Middle frontal gyrus (tissue), 1 donor: ENCODE results near the gene TUBB1.
"Not testable (repeated sequence)": the region's sequence is repeated elsewhere in the genome, so short reads cannot be mapped to it uniquely, and the experiment has no call there.

Experiments
- DNase-seq: peaks from one replicate; pipeline ENCODE4 v3.0.0-alpha.2; 2015; ENCODE audit warnings: low spot score; ENCODE audit errors: extremely low spot score

The TUBB1 gene

DNA sequence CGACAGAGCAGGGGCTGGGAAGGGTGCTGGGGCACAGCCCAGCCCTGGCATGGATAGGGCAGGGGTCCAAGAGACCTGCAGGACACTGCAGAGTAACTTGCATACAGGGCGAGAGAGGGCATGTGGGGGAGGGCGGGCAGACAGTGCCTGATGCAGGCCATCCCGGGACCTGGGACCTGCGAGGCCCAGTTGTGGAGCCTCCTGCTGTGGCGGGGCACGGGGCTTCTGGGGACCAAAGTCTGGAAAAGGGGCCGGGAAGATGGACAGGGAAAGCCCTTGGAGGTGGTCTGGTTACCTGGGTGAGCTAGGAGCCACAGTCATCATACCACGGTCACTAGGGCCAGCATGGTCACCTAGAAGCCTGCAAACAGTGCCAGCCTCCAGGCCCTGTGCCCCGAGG is 412 bp upstream of the TUBB1 start:
- DNase-seq: no peak

GRCh38 chr20:59020938-59021551 is 1.8 kb downstream of the TUBB1 start:
- DNase-seq: no peak

- DNase-seq: no peak
Measured at GRCh38 chr20:59022754-59023153, 3.5 kb downstream of the TUBB1 start.

DNA sequence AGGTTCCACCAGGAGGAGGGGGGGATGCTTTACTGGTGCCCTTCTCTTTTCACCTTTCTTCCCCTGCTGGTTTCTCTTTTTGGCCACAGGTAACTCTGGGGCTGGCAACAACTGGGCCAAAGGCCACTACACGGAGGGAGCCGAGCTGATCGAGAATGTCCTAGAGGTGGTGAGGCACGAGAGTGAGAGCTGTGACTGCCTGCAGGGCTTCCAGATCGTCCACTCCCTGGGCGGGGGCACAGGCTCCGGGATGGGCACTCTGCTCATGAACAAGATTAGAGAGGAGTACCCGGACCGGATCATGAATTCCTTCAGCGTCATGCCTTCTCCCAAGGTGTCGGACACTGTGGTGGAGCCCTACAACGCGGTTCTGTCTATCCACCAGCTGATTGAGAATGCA is 4.4 kb downstream of the TUBB1 start:
- no peak for DNase-seq

DNA sequence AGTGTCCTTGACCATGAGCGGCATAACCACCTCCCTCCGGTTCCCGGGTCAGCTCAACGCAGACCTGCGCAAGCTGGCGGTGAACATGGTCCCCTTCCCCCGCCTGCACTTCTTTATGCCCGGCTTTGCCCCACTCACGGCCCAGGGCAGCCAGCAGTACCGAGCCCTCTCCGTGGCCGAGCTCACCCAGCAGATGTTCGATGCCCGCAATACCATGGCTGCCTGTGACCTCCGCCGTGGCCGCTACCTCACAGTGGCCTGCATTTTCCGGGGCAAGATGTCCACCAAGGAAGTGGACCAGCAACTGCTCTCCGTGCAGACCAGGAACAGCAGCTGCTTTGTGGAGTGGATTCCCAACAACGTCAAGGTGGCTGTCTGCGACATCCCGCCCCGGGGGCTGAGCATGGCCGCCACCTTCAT is 4.9 kb downstream of the TUBB1 start:
- no peak for DNase-seq

DNA sequence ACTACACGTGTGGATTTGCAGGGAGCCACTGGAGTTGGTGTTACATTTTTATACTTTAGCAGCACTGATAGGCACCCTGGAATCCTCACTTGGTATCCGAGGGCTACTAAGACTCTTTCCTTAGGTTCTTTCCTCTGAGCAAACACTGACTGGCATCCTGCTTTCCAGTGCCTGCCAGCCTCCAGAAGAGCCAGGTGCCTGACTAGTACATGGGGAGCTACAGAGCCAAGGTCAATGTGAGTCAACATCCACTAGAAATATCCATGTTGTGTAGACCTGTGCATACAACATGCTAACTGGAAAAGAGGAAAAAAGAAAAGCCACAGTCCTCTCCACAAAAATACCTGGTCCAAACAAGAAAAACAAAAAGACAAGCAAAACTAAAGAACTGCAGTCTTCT is 5.9 kb downstream of the TUBB1 start:
- DNase-seq: no peak

- DNase-seq: no peak
Measured at GRCh38 chr20:59025511-59025910, 6.3 kb downstream of the TUBB1 start.

GRCh38 chr20:59026904-59027740 is 7.9 kb downstream of the TUBB1 start:
- DNase-seq: no peak

- DNase-seq: no peak
Measured at GRCh38 chr20:59027741-59028320, 8.6 kb downstream of the TUBB1 start.

GRCh38 chr20:59028812-59029211 is 9.6 kb downstream of the TUBB1 start:
- no peak for DNase-seq

GRCh38 chr20:59030911-59031563 is 11.8 kb downstream of the TUBB1 start:
- no peak for DNase-seq

- no peak for DNase-seq
Measured at GRCh38 chr20:59031564-59032022, 12.4 kb downstream of the TUBB1 start.

DNA sequence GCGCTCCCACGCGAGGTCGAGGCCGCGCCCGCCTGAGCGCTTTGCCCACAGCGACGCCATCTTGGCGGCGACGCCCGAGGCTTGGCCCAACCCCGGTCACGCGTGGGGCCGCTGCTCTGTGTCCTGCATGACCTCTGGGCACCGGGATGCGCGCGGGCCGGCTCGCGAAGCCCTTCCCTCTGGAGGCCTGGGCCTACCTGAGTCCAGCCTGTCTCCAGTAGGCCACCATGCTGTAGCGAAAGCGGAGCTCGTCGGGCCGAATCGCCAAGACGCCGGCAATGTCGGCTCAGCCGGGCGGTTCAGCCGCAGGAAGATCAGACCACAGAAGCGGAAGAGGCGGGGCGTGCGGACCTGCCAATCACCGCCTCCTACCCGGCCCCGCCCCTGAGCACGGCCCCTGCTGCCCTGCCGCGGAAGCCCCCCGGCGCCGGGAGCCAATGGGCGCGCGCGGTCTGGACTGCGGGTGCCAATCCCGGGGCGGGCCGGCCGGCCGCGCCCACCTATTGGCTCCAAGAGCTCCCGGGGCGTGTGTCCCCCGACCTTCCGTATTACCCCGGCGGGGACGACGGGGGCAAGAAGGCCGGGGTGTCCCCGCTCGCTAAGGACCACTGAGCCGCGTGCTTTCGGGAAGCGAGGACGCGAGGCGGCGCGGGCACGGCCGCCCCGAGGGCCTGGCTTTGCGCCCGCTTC is 12.9 kb downstream of the TUBB1 start, which contains the start of gene ATP5F1E:
TSS of gene ATP5F1E (minus strand) at position 313 of the 690 bp plus-strand sequence. CDS start at position 229, 84 bp downstream.
- DNase-seq: peak; percentile 89

DNA sequence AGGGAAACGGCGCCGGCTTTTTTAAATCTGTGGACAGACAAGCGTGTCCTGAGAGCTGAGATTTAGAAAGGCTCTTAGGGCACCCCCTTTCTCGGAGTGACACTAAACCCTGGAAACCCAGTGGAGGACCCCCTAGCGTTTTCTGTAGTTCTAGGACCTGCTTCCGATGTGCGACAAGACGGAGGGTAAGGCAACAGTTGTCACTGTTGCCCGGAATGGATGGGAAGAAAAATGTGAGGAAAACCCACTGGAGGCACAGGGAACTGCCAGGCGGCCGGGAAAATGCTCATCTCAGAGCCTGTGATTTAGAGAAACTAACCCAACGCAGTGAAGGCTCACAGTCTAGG is 13.5 kb downstream of the TUBB1 start:
- no peak for DNase-seq

DNA sequence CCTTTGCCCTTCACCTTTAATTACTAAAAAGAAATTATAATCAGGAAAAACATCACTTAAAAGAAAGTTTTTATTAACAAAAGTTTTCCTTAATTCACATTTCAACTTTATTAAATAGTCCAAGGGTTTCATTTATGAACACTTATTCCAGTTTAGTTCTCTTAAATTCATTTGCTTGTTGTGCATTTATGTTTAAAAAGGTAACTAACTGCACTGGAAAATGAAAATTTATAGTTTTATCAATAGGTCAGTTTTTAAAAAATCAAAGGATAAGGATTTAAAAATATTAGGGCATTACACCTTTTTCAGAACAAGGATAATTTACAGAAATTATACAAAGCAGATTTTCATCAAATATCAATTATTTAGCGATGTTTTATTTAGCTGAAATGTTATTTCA is 13.9 kb downstream of the TUBB1 start:
- DNase-seq: no peak

- DNase-seq: no peak
Measured at GRCh38 chr20:59033616-59034165, 14.5 kb downstream of the TUBB1 start.

DNA sequence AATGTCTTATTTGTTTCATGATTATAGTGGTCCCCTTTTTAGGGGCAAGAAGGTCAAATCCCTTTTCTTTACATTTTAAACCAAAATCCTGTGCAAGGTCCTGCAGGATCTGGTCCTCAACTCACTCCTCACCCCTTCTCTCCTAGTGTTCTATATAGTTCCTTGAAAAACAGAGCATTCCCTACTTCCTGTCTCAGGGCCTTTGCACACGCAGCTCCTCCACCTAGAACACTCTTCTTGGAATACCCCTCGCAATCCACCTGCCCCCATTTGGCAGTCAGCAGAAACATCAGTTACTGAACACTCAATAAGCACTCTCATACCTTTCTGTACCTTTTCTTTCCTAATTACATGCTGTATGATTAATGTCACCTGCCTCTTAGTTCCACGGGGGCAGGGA is 16.2 kb downstream of the TUBB1 start:
- DNase-seq: no peak

DNA sequence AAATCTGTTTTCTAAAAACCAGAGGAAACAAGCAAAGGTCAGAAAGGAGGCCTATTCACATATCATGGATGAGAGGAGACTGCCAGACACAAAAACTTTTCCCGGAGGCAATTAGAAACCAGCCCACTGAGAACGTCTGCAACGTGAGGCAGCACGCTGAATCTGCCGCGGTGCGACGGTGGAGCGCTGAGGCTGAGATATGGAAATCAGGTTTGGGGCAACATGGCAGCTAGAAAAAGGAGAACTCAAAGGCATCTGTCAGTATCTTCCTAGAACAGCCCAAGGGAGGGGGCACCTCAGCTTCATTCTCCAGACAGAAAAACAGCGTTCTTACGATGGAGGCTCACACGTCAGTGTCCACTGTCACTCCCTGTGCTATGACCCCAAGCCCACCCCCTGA is 18.2 kb downstream of the TUBB1 start:
- DNase-seq: no peak

DNA sequence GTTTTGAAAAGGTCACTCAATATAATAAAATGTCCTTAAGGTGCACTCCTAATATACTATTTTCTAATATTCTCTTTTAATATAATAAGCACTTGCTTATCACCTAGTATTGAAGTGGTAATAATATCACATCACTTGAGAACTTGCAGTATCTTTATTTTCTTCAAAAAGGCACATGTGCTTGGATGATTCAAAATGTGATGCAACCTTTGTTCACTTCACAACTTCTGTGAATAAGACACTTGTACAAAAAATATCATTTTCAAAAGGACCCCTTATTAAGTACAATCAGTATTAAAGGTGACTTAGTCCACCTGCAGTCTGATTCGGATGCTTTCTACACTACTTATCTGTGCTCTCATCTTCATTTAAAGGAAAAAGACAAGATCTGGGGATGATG is 20.0 kb downstream of the TUBB1 start:
- no peak for DNase-seq

- DNase-seq: no peak
Measured at GRCh38 chr20:59040667-59041066, 21.4 kb downstream of the TUBB1 start.

GRCh38 chr20:59041487-59041886 is 22.3 kb downstream of the TUBB1 start:
- DNase-seq: not testable (repeated sequence)
